ENCODE results near the gene SNRNP35. TPM values are rescaled to one million over a fixed set of nuclear protein-coding genes. Genes with fewer than 3 reads are reported as not detected.

Gene SNRNP35
- total and polyA plus RNA-seq, 2 of the 8 experiments (the other 6 are each of a cell fraction or from before 2014, with no cell fraction given) = 8.0 to 16.9 TPM

DNA sequence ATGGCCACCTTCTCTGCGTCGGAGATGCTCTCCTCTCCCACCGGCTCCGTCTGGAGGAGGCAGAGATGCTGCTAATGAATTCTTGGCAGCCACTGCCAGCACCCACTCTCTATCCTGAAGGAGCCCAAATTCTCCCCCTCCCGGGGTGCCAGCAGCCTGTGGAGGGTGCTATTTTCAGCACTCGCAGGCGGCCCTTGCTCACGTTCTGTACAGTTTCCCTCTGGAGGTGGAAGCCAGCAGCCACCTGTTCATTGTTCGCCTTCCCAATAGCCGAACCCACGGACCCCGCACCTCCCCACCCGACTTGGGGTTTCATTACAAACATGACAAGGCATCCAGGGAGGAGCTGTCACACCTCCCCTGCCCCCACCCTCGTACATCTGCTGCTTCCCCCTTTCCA, 27.8 kb downstream of the SNRNP35 start:
- H3K4ac ChIP-seq (replicated peaks; ENCODE audit: insufficient read length, low read depth, low read length) = no peak overlapping the region
- no peak overlapping the region for H3K4me3 ChIP-seq (ENCODE audit: extremely low read depth in 1 of 4, insufficient read depth in 2 of 4, low read depth in 3 of 4, low read length in 4 of 4)
- no peaks in the 10 kb centered on the region for H3K79me2 ChIP-seq (ENCODE audit: control insufficient read depth in 1 of 2, insufficient read depth in 2 of 2, low read length in 2 of 2)
- H2BK5ac ChIP-seq (ENCODE audit: low read depth, low read length) = no peak overlapping the region
- H2BK15ac ChIP-seq (ENCODE audit: low read length) = no peak overlapping the region
- no peak overlapping the region for H4K91ac ChIP-seq (replicated peaks; ENCODE audit: insufficient read length, low read length)
- H2BK20ac ChIP-seq (ENCODE audit: low read length) = no peak overlapping the region
- peaks cover 0 to 6% (median 0%) of the 10 kb centered on the region in 4 experiments; a peak in 4 of 7 replicates for H3K4me1 ChIP-seq (replicated peaks in 1 of 4; ENCODE audit: control insufficient read depth in 3 of 4, insufficient read depth in 4 of 4, low read length in 3 of 4)
- ChIA-PET POLR2A (ENCODE audit: partially characterized antibody) (interaction anchor here (0.7 kb wide), 1 partner anchor 9 kb away, joined by 3 read pairs; no protein-coding TSS in a partner anchor), CTCF (ENCODE audit: partially characterized antibody) (interaction anchor here (0.6 to 0.9 kb wide), 2 partner anchors 9 to 77 kb away, joined by 3 to 4 read pairs; no protein-coding TSS in a partner anchor)
- no peak overlapping the region for H3K23ac ChIP-seq (ENCODE audit: insufficient read length)
- H3K18ac ChIP-seq (ENCODE audit: extremely low read depth, low read length) = no peak overlapping the region
- no peak overlapping the region for H2AFZ ChIP-seq (ENCODE audit: low read length)
- no peak overlapping the region for H3K27ac ChIP-seq (ENCODE audit: low read depth, low read length)
- no peak for FAIRE-seq
- H2BK12ac ChIP-seq (ENCODE audit: low read depth, low read length) = no peak overlapping the region
- H3K56ac ChIP-seq (replicated peaks; ENCODE audit: insufficient read length, low read depth, low read length) = no peak overlapping the region
- no peak overlapping the region for H3K14ac ChIP-seq (ENCODE audit: insufficient read length)
- no peak for DNase-seq (ENCODE audit: low read depth in 1 of 2, low spot score in 2 of 2)
- H3K36me3 ChIP-seq (ENCODE audit: control insufficient read depth in 2 of 4, insufficient read depth in 4 of 4, low read length in 3 of 4) = no peaks in the 10 kb centered on the region
- H3K9me3 ChIP-seq (ENCODE audit: insufficient read depth in 2 of 2, low read depth in 1 of 2, low read length in 1 of 2) = no peaks in the 10 kb centered on the region
- WGBS, 2 experiments (ENCODE audit: extremely low coverage in 1 of 2, insufficient coverage in 1 of 2, insufficient read length in 1 of 2, insufficient replicate concordance in 2 of 2, low coverage in 1 of 2, low lambda C conversion rate in 2 of 2, missing lambda C conversion rate in 1 of 2) = 83% methylated on average over 14 of the region's 14 CpGs; no CpG with 5 or more reads in 1 of the 2 experiments
- H3K4me2 ChIP-seq (ENCODE audit: insufficient read depth in 1 of 2, low read depth in 2 of 2, low read length in 2 of 2) = no peak overlapping the region
- H4K8ac ChIP-seq (ENCODE audit: extremely low read depth, insufficient read depth, low read length) = no peak overlapping the region; the same call in none of the 2 replicates
- H2AK5ac ChIP-seq (ENCODE audit: low read depth, low read length) = no peak overlapping the region
- H3K23me2 ChIP-seq (ENCODE audit: low read depth, low read length) = no peaks in the 10 kb centered on the region
- H3K27me3 ChIP-seq (replicated peaks in 1 of 4; ENCODE audit: control insufficient read depth in 3 of 4, extremely low read depth in 1 of 4, insufficient read depth in 3 of 4, low read length in 3 of 4) = no peaks in the 10 kb centered on the region
- H4K5ac ChIP-seq (ENCODE audit: insufficient read length, low read depth, low read length) = no peak overlapping the region
- H2BK120ac ChIP-seq (replicated peaks; ENCODE audit: low read depth, low read length) = no peak overlapping the region
- no peak overlapping the region for H3K9ac ChIP-seq (replicated peaks in 1 of 4; ENCODE audit: extremely low read depth in 1 of 4, low read depth in 3 of 4, low read length in 3 of 4)
- H3K79me1 ChIP-seq (ENCODE audit: low read depth, low read length) = no peaks in the 10 kb centered on the region
- H4K20me1 ChIP-seq (replicated peaks in 1 of 2; ENCODE audit: control insufficient read depth in 1 of 2, insufficient read depth in 2 of 2, low read length in 2 of 2) = no peaks in the 10 kb centered on the region
- TF ChIP-seq CBX8 (IDR thresholded peaks at IDR 0.05; ENCODE audit: borderline replicate concordance, low read depth, low read length) (no peak), POU5F1 (IDR thresholded peaks at IDR 0.05; ENCODE audit: low read depth, low read length) (no peak), SUZ12 (IDR thresholded peaks at IDR 0.05; ENCODE audit: low read length) (no peak), RNF2 (IDR thresholded peaks at IDR 0.05; ENCODE audit: borderline replicate concordance, low read depth, low read length, missing control alignments, poor library complexity, severe bottlenecking) (no peak), ASH2L (IDR thresholded peaks at IDR 0.05; ENCODE audit: low read length) (no peak), KDM5A (IDR thresholded peaks at IDR 0.05; ENCODE audit: low read length) (no peak), CBX5 (IDR thresholded peaks at IDR 0.05; ENCODE audit: low read depth, low read length) (no peak), SP1 (IDR thresholded peaks at IDR 0.05; ENCODE audit: low read depth, low read length) (no peak), CHD1 (IDR thresholded peaks at IDR 0.05; ENCODE audit: low read depth, low read length) (no peak), KDM4A (IDR thresholded peaks at IDR 0.05; ENCODE audit: low read depth, low read length, severe bottlenecking) (no peak), TBP (IDR thresholded peaks at IDR 0.05; ENCODE audit: low read depth, low read length) (no peak), SAP30 (IDR thresholded peaks at IDR 0.05; ENCODE audit: insufficient read depth, insufficient replicate concordance, low read length) (no peak), PHF8 (conservative IDR thresholded peaks at IDR 0.05; ENCODE audit: low read depth, low read length) (no peak), SIX5 (IDR thresholded peaks at IDR 0.05; ENCODE audit: low read depth, low read length) (no peak), SIRT6 (IDR thresholded peaks at IDR 0.05; ENCODE audit: low read length) (no peak)

Data from H1 (cell line).